Stimulated activated CD8-positive, alpha-beta memory T cell treated with anti-CD3 and anti-CD28 coated beads, Interleukin-12 subunit alpha, Interleukin-12 subunit beta, amount 100 ng/mL, for 24 hours (primary cell): ENCODE data around the gene OXNAD1.

Experiments
- DNase-seq: peaks from one replicate; pipeline ENCODE4 v3.0.0-alpha.2; 2020; ENCODE audit errors: extremely low read depth

Gene OXNAD1, protein sequence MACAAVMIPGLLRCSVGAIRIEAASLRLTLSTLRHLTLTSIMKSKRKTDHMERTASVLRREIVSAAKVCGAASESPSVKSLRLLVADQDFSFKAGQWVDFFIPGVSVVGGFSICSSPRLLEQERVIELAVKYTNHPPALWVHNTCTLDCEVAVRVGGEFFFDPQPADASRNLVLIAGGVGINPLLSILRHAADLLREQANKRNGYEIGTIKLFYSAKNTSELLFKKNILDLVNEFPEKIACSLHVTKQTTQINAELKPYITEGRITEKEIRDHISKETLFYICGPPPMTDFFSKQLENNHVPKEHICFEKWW

DNA sequence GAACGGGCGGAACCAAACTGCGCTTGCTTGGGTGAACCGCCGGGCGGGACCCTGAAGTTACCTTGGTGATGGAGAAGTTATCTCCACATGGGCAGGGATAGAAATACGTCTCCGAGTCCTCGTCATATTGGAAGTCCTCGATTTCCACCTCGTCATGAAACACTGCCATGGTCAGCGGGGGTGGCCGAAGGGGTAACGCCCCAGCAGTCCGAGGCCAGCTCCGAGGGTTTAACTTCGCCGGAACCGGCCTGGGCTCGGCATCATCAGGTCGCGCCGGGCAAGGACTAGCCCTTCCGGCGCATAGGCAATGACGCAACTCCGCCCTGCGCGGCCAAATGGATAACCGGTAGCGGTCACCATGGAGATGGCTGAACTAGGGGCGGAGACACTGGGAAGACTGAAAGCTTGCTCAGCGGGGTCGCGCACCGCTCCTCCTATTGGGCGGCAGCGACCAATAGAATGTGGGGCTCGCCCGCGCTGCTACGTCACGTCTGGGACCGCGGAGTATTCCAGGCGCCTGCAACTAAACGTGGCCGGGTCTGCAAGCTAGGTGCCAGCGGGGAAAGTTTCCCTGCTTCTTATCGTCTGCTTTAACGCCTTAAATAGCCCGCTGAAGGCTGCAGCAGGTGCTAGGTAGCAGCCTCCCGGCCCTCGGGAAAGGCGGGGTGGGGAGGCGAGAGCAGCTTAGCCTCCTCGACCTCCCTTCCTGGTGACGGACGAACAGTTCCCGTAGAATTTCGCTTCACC lies at the start of gene OXNAD1, which contains the start of gene DPH3:
Gene OXNAD1, plus strand, starts transcription at position 505 of the 747 bp plus-strand sequence. CDS start 5,741 bp downstream, outside the sequence.
Gene DPH3, minus strand, starts transcription at position 236 of the 747 bp plus-strand sequence. Its CDS starts 67 bp downstream, at position 169.
- DNase-seq: peak; percentile 99

DNA sequence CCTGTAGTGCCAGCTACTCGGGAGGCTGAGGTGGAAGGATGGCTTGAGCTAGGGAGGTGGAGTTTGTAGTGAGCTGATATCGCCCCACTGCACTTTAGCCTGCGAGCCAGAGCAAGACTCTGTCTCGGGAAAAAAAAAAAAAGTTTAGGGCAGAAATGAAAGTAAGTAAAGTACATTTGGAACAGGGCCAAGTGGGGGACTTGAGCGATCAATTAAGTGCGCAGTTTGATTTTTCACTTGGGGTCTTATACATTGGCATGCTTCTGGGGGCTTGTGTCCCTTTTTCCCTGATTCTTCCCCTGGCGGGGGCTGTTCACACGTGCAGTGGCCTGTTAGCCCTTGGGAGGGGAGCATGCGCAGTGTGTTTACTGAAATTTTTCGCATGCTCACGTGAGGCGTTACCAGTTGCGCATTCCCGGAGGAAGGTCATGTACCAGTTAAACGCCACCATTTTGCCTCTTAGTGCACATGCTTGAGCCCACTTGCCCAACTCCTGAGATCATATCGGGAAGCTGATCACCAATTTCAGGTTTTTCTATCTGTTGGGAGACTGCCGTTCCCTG lies 48.6 kb upstream of the OXNAD1 start:
- no peak for DNase-seq

DNA sequence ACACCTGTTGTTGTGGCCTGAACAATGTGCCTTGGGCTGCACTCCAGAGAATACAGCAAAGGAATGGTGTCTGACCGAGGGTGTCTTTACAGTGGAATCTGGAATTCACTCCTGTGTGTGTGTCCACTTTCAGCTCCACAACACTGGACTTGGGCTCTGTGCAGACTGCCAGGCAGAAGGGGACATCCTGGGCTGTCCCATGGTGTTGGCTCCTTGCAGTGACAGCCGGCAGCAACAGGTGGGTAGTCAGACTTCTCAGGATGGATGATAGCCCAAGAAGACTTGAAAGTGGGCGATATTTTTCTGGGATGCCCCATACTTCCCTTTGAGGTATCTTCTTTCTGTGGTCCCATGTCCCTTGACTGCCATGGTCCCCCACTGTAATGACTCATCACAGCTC lies 45.2 kb upstream of the OXNAD1 start:
- no peak for DNase-seq

DNA sequence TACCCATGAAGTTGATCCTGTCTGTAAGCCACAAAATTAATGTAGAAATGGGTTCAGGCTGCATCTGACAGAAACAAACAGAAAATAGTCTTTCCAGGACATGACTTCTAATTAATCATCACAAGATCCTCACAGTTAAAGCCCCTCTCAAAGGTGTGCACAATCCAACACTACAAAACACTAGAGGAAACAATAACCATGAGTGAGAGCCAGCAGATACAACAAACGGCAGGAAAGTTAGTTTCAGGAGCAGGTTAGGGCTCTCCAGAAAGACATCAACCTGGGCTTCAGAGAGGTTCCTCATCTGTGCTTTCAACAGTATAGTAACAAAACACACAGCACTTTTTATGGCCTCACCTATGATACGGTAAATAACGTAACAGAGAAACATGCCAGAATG lies 43.0 kb upstream of the OXNAD1 start:
- DNase-seq: no peak

GRCh38 chr3:16222547-16222946 lies 42.5 kb upstream of the OXNAD1 start:
- DNase-seq: no peak

DNA sequence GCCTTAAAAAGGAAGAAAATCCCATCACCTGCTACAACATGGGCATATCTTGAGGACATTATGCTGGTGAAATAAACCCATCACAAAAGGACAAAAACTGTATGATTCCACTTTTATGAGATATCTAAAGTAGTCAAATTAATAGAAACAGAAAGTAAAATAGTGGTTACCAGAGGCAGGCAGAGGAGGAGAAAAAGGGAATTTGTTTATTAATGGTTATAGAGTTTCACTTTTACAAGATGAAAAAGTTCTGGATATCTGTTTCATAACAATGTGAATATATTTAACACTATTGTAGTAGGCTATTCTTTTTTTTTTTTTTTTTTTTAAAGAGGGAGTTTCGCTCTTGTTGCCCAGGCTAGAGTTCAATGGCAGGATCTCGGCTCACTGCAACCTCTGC lies 40.7 kb upstream of the OXNAD1 start:
- DNase-seq: no peak

DNA sequence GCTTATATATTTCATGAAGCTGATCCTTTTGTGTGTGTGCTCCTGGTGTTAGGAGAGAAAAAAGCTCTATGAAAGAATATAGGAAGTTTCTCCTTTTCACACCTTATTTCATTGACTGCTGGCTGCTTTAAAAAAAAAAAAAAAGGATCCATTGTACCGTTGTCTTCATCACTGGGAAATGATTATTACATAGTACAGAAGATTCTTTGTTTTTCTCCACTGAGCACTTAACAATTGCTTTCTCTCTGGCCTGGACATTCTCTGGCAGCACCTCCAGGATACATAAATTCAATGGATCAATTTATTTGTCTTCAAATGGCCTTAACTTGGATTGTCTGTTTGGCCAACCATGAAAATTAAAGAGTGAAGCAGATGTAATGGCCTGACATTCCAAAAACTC lies 37.4 kb upstream of the OXNAD1 start:
- no peak for DNase-seq

- DNase-seq: no peak
Observed at GRCh38 chr3:16229681-16230080, 35.3 kb upstream of the OXNAD1 start.

DNA sequence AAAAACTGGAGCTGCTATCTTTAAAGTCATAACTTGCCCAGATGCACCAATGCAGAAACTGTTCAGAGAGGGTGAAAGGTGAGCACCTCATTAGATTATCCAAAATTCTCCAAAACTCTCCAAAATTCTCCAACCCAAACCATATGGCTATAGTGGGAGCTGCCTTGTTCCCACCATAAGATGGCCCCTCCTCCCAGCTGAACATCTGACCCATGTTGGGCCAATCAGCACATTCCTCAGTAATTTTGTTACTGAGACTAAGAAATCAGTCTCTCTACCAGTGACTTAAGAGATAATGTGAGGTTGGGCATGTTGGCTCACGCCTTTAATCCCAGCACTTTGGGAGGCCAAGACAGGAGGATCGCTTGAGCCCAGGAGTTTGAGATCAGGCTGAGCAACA lies 33.0 kb upstream of the OXNAD1 start:
- no peak for DNase-seq

- DNase-seq: no peak
Observed at GRCh38 chr3:16233806-16234205, 31.2 kb upstream of the OXNAD1 start.

GRCh38 chr3:16234281-16234680 lies 30.7 kb upstream of the OXNAD1 start:
- no peak for DNase-seq

DNA sequence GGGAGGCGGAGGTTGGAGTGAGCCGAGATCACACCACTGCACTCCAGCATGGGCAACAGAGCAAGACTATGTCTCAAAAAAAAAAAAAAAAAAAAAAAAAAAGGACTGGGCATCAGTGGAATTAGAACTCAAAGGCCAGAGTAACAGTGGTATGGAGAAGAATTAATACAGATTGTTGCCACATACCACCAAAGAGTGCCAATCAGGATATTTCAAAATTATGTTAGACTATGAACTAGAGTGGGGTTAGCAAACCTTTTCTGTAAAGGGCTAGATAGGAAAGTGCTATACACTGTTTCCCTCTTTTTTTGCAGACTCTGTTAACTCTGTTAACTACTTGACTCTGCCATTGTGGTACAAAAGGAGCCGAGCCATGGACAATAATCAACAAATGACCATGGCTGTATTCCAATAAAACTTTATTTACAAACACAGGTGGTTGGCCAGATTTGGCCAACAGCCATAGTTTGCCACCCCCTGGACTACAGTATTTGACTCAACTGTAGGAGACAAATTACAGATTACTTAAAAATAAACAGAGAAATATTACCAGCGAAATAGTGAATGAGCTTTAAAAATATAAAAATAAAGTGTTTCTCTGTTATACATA lies 28.9 kb upstream of the OXNAD1 start:
- DNase-seq: no peak

DNA sequence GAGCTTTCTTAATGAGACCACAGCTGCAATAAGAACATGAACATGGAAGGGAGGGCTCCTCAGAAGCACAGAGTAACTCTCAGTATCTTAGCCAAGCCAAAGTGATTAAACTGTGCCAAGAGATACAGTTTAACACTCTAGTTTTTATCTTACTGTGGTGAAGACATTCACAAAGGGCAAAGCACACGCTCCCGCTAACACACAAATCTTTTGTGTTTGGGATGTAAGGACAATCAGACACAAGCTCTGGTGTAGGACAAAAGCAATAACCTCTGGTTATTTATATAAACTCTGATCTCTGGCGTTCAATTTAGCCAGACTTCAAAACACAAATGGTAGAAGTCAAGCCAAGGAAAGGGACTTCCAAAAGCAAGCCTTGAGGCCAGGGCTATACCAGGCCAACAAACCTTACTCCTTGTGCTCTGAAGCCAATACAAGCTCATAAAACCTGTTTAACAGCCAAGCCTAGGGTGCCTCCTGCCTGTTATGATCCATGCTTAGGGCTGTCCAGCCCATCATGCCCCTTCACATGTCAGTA lies 28.1 kb upstream of the OXNAD1 start:
- no peak for DNase-seq

GRCh38 chr3:16239086-16239770 lies 25.8 kb upstream of the OXNAD1 start:
- no peak for DNase-seq

DNA sequence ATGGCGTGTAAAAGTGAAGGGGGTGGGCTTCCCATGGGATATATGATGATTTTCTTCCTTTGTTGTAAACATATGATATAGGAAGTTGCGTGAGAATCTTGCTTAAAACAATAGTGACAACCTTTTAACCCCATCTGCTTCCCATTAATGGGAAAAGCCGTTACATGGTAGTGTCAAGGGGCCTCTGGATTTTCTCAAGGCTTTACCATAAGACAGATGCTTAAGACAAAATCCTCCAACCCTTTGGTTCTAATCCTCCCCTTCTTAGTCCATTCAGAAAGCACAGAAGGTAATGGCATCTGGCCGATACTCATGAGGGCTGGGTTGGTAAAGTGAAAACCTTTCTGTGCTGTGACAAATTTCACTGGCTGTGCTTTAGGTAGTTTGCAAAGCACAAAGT lies 25.2 kb upstream of the OXNAD1 start:
- no peak for DNase-seq

- DNase-seq: no peak
Observed at GRCh38 chr3:16240229-16241023, 24.6 kb upstream of the OXNAD1 start.

DNA sequence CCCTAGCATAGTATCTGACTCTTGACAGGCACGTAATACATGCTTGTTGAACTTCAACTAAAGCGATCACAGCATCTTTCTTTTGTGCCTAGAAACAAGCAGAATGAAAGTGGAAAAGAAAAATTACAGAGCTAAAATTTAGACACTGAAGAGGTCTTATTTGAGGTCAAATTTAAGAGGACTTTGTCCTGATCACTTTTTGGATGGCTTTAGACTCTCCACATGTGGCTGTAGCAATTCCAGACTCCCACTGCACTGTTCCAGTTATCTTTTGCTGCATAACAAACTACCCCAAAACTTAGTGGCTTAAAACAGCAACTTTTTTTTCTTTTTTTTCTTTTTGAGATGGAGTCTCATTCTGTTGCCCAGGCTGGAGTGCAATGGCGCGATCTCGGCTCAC lies 23.8 kb upstream of the OXNAD1 start:
- no peak for DNase-seq

- DNase-seq: no peak
Observed at GRCh38 chr3:16242177-16242576, 22.8 kb upstream of the OXNAD1 start.

DNA sequence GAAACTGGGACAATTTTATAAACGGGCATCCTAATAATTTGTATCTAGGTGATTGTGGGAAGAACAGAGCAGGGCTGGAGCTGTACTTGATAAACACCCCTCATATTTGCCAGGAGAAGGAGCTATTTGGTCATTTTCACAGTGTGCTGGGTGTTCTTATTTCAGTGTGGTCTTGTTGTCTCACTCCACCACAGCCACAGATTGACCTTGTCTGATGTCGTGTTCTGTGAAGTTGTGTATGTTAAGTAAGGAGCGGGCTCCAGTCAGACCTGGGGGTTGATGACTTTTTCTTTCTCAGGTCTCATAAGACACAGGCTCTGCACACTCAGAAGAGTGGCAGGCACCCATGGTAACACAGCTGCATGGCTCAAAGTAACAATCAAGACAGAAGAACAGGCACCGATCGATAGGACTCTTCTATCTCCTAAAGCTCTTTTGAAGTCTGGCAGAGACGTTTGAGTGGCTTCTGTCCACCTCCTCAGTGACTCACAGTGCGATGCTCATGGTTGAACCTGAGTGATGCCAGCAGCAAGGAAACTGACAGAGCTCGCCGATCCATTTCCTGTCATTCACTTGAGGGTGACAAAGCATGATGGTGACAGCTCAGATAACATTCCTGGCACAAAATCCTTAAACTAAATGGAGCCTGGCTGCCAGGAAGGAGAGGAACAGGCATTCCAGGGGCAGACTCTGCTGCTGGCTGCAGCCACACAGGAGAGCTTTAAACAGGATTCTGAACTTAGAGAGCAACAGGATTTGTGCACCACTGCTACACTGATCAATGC lies 21.1 kb upstream of the OXNAD1 start:
- no peak for DNase-seq

DNA sequence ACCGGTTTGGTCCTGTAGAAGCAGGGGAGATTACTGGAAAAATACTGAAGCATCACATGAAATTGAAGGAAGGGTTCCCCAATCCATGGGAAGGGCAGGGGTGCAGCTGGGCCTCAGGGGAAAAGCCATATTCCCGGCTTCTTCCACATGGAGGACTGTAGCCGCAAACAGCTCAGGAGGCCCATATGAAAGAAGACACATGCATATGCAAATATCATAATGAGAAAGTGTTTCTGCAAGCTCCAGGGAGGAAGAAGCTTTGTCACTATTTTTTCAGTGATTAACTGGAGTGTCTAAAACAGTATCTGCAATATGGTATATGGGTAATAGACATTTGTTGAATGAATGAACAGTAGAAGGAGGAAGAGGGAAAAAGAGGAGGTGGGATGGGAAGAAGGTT lies 19.4 kb upstream of the OXNAD1 start:
- no peak for DNase-seq
